TTC549 (cell line): ENCODE data around the gene HSPB2.

Experiments
- FAIRE-seq: peaks from 2 replicates; lab custom pipeline; 2012; peaks lifted over from hg19 to GRCh38; lab: Jason Lieb, UNC

The HSPB2 gene

GRCh38 chr11:111939836-111940604 is 27.5 kb downstream of the HSPB2 start:
- FAIRE-seq: no peak

- FAIRE-seq: no peak
These were observed 29.4 kb downstream of the HSPB2 start for GRCh38 chr11:111941963-111942362.

GRCh38 chr11:111942829-111943228 is 30.3 kb downstream of the HSPB2 start:
- FAIRE-seq: no peak

GRCh38 chr11:111944139-111944538 is 31.6 kb downstream of the HSPB2 start:
- FAIRE-seq: no peak

GRCh38 chr11:111944651-111945051 is 32.1 kb downstream of the HSPB2 start:
- no peak for FAIRE-seq

GRCh38 chr11:111945198-111945597 is 32.7 kb downstream of the HSPB2 start:
- FAIRE-seq: no peak

GRCh38 chr11:111946499-111946898 is 34.0 kb downstream of the HSPB2 start:
- FAIRE-seq: no peak

- FAIRE-seq: no peak
These were observed 34.6 kb downstream of the HSPB2 start for GRCh38 chr11:111947143-111947542.

GRCh38 chr11:111949519-111950426 is 37.2 kb downstream of the HSPB2 start:
- no peak for FAIRE-seq

- FAIRE-seq: no peak
These were observed 39.0 kb downstream of the HSPB2 start for GRCh38 chr11:111951565-111951964.

GRCh38 chr11:111954154-111954553 is 41.6 kb downstream of the HSPB2 start:
- FAIRE-seq: no peak

GRCh38 chr11:111957663-111958444 is 45.3 kb downstream of the HSPB2 start:
- no peak for FAIRE-seq

GRCh38 chr11:111960916-111961315 is 48.4 kb downstream of the HSPB2 start:
- no peak for FAIRE-seq

GRCh38 chr11:111961389-111962300 is 49.1 kb downstream of the HSPB2 start:
- no peak for FAIRE-seq
